ENCODE data around the gene C4orf50.

The C4orf50 gene

GRCh38 chr4:5925419-5926200 lies 92.6 kb downstream of the C4orf50 start:
- TF ChIP-seq POLR2AphosphoS5 (IDR thresholded peaks at IDR 0.05; ENCODE audit: low read depth, low read length): no peak
- TF ChIP-seq REST (IDR thresholded peaks at IDR 0.05; ENCODE audit: insufficient read depth in 1 of 2, low read depth in 2 of 2, low read length in 2 of 2): no peak
- no peak for TF ChIP-seq FOXP2 (optimal IDR thresholded peaks at IDR 0.05; ENCODE audit: borderline replicate concordance, extremely low read depth, extremely low read length, insufficient read depth)
- TF ChIP-seq SIN3A (IDR thresholded peaks at IDR 0.05; ENCODE audit: borderline replicate concordance, insufficient read depth, low read length): no peak
- TF ChIP-seq TAF1 (IDR thresholded peaks at IDR 0.05; ENCODE audit: borderline replicate concordance, insufficient read depth, low read length): no peak

- TF ChIP-seq TAF1 (IDR thresholded peaks at IDR 0.05; ENCODE audit: borderline replicate concordance, insufficient read depth, low read length) (no peak), POLR2AphosphoS5 (IDR thresholded peaks at IDR 0.05; ENCODE audit: low read depth, low read length) (no peak), REST (IDR thresholded peaks at IDR 0.05; ENCODE audit: insufficient read depth in 1 of 2, low read depth in 2 of 2, low read length in 2 of 2) (no peak), FOXP2 (optimal IDR thresholded peaks at IDR 0.05; ENCODE audit: borderline replicate concordance, extremely low read depth, extremely low read length, insufficient read depth) (no peak), SIN3A (IDR thresholded peaks at IDR 0.05; ENCODE audit: borderline replicate concordance, insufficient read depth, low read length) (no peak)
Measured at GRCh38 chr4:5924461-5925125, 93.6 kb downstream of the C4orf50 start.

GRCh38 chr4:5923376-5923775 lies 94.9 kb downstream of the C4orf50 start:
- TF ChIP-seq REST (IDR thresholded peaks at IDR 0.05; ENCODE audit: insufficient read depth in 1 of 2, low read depth in 2 of 2, low read length in 2 of 2) (no peak), FOXP2 (optimal IDR thresholded peaks at IDR 0.05; ENCODE audit: borderline replicate concordance, extremely low read depth, extremely low read length, insufficient read depth) (no peak), TAF1 (IDR thresholded peaks at IDR 0.05; ENCODE audit: borderline replicate concordance, insufficient read depth, low read length) (no peak), SIN3A (IDR thresholded peaks at IDR 0.05; ENCODE audit: borderline replicate concordance, insufficient read depth, low read length) (no peak), POLR2AphosphoS5 (IDR thresholded peaks at IDR 0.05; ENCODE audit: low read depth, low read length) (no peak)

GRCh38 chr4:5922556-5922955 lies 95.7 kb downstream of the C4orf50 start:
- TF ChIP-seq POLR2AphosphoS5 (IDR thresholded peaks at IDR 0.05; ENCODE audit: low read depth, low read length) (no peak), TAF1 (IDR thresholded peaks at IDR 0.05; ENCODE audit: borderline replicate concordance, insufficient read depth, low read length) (no peak), FOXP2 (optimal IDR thresholded peaks at IDR 0.05; ENCODE audit: borderline replicate concordance, extremely low read depth, extremely low read length, insufficient read depth) (no peak), SIN3A (IDR thresholded peaks at IDR 0.05; ENCODE audit: borderline replicate concordance, insufficient read depth, low read length) (no peak), REST (IDR thresholded peaks at IDR 0.05; ENCODE audit: insufficient read depth in 1 of 2, low read depth in 2 of 2, low read length in 2 of 2) (no peak)

Measured in PFSK-1 (cell line).